Stimulated activated CD8-positive, alpha-beta memory T cell treated with anti-CD3 and anti-CD28 coated beads, Interleukin-7, amount 100 ng/mL, for 1 hour (primary cell): ENCODE data around the gene RAB24.

Experiments used
- DNase-seq, 2 donors: peaks; one replicate each; pipeline ENCODE4 v3.0.0-alpha.2; 2020; ENCODE audit warnings: low read depth in 2 of 2

RAB24 gene

DNA sequence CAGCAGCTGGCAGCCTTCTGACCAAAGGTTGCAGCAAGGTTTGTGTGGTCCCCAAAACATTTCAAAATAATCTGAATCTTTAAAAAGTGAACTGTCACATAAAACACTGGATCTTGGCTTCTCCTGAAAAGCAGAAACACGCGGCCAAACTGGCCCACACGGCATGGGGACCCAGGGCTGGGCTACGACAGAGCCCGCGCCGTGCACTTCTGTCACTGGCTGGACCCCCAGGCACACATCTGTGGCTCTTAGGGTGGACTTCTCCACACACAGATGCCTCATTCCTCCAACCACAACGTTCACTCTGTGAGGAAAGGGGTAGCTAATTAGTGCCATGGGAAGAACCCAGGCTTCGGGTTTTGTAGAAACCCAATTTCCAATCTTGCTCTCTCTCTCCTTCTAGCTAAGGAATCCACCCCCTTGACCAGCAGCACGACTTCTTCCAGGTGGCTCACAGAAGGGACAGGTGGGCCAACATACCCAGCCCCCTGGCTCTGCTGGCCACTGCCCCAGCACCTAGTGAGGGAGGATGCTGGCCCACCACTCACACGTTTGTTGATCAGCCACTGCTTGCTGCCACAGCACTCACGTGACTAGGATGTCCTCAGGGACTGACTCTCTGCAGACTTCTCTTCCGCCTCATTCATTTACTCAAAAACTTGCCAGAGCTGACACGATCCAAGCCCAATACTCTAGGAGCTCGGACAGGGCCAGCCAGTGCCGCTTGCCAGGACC, 30.1 kb upstream of the RAB24 start:
- DNase-seq, result no peak

DNA sequence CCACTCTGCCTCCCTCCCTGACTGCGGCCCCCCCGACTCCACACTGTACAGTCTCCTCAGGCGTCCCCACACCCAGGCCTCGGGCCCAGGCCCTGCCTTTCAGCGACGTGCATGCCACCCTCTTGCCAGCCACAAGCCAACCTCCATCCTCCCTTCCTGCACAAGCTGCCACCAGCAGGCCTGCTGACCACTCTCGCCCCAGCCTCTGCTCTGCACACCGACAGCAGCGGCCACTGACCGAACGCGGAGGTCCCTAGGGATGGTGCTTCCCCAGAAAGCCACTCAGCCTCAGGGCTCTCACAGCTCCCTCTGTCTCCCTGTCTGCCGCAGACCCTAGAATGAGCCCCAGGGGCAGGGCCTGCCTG, 29.4 kb upstream of the RAB24 start:
- DNase-seq, result no peak

DNA sequence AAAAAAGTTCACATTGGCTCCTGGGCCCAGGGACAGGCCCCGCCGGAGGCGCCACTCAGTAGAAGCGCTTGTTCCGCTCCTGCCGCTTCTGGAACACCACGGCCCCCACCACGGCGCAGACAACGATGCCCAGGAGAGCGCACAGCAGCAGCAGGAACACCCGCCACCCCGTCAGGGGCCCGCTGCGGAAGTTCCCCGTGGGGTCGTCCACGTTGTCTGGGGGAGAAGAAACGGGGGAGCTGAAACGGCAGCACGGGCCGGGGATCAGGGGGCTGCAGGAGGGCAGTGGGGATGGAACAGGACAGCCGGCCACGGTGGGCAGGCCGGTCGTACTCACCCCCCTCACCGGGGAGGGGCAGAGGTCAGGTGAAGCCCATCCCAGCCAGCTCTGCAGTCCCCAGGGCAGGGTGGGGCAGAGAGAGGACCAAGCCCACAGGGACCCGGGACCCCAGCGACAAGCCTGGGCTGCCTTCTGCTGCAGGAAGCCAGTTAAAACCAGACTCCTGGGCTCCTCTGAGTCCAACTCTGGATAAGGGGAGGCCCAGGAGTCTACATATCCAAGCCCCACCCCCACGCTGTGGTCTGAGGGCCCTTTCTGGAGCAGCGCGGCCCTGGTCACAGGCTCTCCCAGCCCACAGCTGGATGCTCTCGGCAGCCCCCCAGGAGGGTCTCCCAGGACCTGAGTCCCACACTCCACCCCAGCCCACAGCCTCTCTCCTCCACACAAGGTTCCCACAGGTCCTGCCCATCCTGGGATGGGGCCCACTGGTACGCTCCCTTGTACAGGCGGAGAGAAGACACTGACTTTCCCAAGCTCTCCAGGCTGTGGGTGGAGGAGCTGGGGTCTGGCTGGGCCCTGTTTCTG, 28.7 kb upstream of the RAB24 start:
- no peak for DNase-seq

DNA sequence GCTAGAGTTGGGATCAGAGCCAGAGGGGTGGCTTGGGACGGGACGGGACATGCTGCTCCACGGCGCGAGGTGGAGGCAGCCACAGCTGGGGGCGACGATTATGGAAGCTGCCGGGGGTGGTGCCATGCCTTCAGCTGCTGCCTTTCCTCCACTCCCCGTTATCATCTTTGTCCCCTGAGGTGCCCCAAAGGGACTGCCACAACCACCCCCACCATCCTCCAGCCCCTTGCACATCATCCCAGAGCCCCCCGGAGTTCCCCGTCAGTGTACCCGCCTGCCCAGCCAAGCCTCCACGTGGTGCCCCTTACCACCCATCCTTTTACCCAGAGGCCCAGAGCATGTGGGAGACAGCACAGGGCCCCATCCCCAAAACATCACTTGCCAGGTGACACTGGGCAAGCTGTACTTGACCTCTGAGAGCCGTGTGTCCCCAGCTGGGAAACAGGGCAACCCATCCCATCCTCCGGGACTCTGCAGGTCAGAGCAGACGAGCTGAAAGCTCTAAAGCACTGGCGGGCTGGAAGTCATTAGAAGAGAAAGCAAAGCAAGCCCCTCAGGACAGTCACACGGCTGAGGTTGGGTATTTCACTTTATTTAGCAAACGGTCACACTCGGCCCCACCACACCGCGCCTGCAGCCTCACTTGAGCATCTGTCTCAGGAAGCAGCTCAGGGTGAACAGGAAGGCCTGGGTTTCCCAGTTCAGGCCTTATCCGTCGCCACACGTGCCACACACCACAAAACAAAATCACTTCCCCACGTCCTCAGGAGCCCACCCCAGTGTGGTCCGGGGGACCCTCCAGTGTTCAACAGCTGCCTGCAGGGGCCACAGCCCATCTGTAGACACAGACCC, 27.7 kb upstream of the RAB24 start:
- no peak for DNase-seq

DNA sequence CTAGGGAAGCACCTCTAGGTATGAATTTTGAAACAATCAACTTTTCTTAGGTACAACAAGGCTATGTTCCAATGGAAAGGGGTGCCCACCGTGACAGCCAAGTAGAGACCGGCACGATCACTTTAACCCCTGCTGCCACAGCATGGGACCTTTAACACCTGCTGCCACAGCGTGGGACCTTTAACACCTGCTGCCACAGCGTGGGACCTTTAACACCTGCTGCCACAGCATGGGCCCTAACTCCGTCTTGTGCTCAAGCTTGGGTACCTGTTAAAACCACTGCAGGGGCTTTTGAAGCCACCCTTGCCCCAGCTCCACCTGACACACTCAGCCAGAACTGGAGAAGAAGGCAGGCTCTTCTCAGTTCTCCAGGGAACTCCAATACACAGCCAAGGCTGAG, 26.4 kb upstream of the RAB24 start:
- no peak for DNase-seq

DNA sequence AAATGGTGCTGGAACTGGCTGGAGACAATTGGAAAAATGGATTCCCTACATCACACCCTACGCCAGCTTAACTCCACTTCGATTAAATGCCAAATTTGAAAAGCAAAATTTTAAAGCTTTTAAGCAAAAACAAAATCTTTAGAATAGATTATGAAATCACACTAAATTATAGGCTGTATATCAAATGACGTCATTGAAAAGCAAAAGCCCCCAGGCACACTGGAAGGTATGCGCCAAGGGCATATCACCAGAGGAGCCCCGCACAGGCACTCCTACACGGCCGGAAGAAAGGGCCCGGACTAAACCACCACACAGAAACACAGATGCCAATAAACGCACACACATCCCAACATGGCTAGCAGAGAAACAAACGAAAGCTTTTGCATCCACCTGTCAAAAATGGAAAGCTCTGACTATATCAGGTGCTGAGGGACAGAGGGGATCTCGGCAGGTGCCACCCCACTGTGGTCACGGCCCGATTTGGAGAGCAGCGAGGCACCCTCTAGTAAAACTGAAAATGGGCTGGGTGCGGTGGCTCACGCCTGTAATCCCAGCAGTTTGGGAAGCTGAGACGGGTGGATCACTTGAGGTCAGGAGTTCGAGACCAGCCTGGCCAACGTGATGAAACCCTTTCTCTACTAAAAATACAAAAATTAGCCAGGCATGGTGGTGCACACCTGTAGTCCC, 25.2 kb upstream of the RAB24 start:
- DNase-seq, result no peak

DNA sequence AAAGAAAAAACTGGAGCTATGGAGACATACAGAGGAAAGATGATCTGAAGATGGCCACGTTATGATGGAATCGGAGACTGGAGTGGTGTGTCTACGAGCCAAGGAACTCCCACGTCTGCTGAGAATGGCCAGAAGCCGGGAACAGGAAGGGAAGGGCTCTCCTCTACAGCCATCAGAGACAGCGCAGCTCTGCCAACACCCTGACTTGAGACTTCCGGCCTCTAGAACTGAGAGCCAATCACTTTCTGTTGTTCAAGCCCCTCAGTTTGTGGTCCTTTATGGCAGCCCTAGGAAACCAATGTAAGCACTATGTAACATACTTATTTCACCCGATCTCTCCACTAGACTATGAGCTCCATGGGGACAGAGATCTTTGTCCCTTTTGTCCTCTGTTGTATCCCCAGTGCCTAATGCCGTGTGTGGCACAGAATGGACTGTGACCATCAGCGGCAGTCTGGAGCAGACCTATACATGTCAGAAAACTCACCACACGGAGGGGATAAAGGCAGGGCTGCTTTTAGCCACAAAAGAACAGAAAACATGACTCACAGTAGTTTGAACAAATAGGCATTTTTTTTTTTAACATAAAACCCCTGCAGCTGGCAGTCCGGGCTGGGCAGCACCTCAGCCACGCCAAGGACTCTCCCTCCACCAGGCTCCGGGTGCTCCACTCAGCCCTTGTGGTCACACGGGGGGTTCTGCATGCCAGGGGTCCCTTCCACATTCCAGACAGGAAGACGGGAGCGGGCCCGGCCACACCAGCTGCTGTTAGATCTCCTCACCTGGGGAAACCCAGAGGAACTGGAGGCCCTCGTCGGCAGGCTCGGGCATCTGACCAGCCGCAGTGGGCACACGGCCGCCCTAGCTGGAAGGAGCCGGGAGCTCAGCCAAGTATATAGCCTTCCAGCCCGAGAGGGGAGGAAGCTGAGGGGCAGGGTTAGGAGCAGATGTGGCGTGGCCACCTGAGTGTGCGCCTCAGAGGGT, 24.3 kb upstream of the RAB24 start:
- no peak for DNase-seq

DNA sequence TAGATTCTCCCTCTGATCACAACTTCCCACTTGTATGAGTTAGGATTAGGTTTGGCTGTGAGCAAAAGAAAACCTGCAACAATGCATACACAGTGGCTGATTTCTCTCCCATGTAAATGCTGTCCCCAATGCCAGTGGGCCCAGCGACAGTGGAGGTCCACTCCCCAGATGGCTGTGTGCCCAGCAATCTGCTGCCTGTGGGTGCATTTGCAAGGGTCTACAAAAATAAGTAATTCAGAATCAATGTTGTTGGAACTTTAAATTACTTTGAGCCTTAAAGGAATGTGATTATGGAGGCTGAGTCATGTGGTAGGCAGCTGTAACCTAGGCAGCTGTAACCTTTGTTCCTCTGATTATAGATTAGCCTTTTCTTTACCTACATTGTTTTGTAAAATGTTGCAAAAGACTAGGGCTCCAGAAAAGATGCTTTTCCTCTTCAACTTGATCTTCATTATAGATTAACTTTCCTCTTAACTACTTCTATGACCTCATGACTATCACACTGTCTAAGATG, 22.4 kb upstream of the RAB24 start:
- no peak for DNase-seq

DNA sequence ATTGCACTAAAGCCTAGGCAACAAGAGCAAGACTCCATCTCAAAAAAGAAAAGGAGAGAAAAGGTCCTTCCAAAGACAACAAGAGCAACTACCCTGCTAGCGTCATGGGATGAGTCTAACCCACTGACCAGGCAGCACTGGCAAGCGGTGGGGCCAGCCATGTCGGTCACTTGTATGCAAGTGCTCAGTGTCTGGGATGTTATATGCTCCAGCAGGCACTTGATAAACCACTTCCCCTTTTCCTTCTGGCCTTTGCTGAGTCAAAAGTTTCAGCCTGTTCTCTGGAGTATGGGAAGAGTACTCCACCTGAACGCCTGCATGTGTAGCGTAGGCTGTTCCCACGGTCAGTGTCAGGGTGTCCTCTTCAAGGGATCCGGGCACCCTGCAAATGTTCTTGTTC, 17.4 kb upstream of the RAB24 start:
- DNase-seq, result no peak

DNA sequence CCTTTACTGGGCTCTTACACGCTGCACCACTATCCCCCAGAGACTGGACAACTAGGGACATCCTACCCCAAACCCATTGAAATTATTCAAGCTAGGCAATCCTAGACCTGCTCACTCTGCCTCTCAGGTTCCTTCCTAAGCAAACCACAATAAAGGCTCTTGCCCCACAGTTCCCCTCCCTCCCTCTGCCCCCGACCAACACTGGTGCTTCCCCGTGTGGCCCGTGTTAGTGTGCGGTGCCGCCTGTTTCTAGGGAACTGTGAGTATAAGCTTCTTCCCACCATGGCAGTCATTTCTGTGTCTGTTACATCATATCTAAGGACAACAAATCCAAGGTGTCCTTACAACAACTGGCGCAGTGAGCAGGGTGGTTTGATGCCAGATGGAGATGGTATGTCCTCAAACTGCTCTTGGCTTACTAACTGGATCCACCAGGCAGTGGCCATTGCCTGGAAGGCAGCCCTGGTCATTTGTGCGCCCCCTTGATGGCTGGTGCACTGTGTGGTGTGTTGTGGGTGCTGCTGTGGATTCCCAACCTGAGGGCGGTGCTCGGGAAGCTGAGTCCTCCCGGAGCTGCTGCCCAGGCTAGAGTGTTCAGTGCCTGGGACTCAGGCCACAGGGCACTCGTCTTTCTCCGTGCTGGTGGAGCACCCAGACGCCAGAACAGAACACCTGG, 16.5 kb upstream of the RAB24 start:
- no peak for DNase-seq

DNA sequence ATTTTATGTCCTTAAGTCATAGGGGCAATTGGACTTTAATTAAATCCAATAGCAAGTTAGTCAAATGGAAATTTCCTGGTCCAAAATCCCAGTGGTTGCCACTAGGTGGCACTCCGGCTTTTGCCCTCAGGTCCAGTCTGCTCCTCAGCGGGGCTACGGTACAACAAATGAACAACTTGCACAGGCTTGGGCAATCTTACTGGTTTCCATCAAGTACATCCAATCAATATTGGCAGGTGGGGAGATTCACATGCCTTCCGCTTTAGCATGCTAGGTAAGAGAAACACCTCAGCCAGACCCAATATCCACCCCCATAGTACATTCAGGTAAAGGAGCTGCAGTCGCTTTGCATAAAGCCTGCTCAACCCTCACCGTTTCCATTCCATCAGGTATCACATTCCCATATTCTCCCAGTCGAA, 14.4 kb upstream of the RAB24 start:
- DNase-seq, result peak; percentile 49 to 59

DNA sequence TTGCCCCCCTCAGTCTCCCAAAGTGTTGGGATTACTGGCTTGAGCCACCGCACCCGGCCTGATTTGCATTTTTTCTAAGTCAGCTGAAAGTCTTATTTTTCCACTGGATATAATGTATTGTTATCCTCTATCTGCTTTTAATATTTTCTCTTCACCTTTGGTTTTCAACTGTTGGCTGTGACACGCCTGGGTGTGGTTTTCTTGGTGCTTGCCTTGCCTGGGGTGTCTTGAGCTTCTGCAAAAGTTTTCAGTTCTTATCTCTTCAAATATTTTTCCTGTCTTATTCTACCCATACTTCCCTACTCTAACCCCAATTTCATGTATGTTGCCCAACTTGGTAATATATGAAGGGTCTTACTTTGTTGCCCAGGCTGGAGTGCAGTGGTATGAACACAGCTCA, 12.5 kb upstream of the RAB24 start:
- DNase-seq, result no peak

DNA sequence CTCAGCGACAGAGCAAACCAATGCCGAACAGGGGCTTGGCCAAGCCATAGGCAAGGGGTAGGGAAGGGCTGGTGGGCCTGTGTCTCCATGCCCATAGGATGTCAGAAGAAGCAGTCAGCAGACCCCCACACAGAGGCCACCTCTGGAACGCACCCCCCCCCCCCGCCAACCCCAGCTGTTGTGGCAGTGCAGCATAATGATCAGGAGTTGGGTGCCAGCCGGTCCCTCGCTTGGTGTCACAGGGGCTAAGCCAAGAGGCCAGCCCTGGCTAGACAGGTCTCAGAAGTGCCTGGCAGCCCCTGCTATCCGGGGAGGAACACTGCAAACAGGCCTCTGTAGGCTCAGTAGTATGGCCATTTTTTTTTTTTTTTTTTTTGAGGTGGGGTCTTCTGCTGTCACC, 11.9 kb upstream of the RAB24 start:
- DNase-seq, result no peak

DNA sequence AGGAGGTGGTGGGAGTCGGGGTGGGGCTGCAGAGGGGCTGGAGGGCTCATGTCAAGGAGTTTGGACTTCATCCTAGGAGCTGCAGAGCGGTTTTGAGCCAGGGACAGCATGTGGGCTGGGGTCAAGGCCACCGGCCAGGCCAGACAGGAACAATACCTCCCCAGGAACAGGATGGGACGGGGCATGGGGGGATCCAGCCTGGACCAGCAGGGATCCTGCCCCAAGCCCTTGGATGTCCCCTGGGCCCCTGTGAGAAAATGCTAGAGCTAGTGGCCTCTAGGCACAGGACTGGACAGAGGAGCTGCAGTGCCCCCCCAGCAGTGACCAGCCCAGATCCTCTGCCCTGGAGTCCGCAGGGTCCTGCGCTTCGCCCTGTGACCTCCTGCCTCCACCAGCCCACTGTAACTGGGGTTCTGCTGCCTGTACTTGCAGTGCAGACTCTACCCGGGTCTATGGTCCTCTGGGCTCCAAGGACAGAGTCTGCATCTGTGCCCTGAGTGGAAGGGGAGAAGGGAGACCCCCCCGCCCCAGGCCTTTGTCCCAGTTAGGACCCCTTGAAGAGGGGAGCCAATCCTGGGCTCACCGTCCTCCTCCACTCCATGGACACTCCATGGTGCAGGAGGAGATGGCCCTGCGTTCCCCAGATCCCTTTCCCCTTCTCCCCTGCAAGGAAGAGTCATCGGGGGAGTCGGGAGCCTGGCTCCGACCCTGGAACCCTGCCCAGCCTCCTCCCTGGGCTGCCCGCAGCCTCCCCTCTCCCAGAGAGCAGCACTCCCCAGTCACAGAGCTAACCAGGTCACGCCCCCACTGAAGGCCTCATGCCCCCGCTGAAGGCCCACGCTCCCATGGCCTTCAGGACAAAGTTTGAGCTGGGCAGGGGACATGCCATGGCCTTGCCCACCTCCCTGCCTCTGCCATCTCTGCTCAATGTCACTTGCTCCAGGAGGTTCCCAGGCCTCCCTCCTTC, 11.1 kb upstream of the RAB24 start:
- DNase-seq, result no peak

DNA sequence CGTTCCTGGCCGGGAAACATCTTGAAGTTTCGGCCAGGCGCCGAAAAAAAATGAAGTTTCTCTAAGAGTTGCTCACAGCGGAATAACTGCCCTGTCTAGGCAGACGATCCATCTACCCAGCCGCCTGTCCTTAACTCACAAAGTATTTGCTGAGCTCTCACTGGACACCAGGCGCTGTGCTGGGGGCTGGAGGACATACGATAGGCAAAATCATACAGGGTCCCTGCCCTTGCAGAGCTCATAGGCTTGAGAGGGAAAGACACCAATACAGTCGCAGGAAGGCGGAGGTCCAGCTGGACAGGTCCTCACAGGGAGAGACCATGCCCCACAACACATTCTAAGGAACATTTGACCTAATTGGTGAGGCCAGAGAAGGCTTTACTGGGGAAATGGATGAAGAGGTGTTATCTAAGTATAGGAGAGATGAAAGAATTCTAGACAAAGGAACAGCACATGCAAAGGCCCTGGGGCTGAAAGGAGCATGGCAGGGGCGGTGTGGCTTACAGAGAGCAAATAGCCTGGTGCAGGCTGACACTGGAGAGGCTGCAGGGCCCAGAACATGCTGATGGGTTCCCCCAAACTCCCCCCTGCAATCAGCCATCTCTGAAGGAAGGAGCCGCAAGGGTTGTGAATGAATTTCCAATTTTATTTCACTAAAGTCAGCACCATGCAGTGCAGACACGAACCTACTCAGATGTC, 10.2 kb upstream of the RAB24 start:
- no peak for DNase-seq

DNA sequence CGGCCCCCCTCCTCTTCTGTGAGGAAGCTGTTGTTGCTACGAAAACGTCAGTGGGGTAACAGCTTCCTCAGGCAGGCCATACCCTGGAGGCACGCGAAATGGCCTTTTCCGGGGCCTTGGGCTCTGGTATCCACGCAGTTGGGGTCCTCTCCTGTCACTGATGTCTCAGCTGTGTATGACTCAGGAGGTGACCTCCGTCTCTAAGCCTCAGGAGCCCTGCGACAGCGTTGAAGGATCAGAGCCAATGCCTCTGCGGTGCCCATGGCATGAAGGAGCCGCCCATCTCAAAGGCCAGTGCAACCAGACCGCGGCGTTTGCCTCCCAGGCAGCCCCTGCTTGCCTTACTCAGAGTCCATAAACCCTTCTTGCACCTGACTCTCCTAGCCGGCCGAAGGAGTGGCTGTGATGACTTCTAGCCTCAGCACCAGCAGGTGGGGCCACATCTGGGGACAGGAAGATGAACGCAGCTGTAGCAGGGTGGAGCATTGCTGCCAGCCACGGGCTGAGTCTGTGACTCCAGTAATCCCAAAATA, 9.2 kb upstream of the RAB24 start:
- DNase-seq, result no peak

DNA sequence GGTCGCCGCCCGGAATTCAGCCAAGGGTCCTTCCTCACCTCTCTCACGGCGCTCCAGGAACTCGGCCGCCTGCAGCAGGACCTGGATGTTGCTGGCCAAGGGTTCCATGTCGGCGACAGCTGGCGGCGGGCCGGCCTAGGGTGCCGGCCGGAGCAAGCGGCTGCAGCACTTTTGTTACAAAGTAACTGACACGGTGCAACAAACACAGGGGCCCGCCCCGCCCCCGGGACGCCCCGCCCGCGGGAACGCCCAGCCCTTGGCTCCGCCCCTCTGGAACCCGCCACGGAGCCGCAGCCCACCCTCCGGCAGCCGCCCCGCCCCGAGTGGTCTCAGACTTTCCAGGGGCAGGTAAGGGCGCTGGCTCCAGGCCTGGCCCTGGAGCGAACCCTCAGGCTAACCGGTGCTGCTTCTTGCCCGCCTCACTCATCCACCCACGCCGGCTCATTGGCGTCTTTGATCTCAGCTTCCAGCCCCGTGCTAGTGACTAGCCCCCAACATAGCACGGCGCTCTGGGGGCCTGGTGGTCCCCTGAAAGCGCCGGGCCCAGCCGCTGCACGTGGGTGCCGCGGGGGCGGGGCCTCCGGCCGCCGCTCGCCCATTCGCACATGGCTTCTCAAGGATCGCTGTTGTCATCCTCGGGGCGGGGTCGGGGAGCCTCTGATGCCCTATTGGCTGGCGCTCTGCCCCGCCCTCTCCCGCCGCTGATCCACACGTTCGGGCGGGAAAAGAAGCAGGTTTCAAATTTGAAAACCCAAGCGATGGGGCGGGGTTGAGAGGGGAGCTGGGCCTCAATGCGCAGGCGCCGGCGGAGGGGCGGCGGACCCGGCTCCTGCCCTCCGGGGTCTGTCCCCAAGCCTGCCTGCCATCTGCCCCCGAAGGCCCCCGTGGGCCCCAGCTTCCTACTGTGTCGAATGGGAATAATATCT, 8.5 kb upstream of the RAB24 start, which contains the start of gene MXD3:
Gene MXD3, minus strand, starts transcription at position 176 of the 926 bp plus-strand sequence. Its CDS starts 68 bp downstream, at position 108.
- peak; percentile 80 to 81 for DNase-seq
